MCF 10A (cell line): ENCODE measurements around the gene ALKBH3. TPM values are rescaled to one million over a fixed set of nuclear protein-coding genes. Genes with fewer than 3 reads are reported as not detected.

Experiments used
- BruUV-seq: library from RNA; stranded (reverse); fragments of 400-500 nt; replicated peaks from 2 replicates; lab custom pipeline; 2021; lab: Mats Ljungman, UMichigan
- CTCF ChIA-PET: fragments of 300-600 bp; sonication (Branson Sonifier 250); formaldehyde crosslinking; extraction: SDS; loops from one replicate; lab custom pipeline; 2021; ENCODE audit warnings: antibody characterized with exemption, inconsistent platforms; lab: Yijun Ruan, JAX
- POLR2A ChIA-PET: fragments of 300-600, 350-650 bp; sonication (Branson Sonifier 250); formaldehyde crosslinking; extraction: SDS; loops from one replicate; lab custom pipeline; 2020; ENCODE audit warnings: antibody characterized with exemption, inconsistent platforms; lab: Yijun Ruan, JAX
- DNase-seq: peaks from one replicate; pipeline ENCODE4 v3.0.0-alpha.2; 2018; ENCODE audit not compliant: unreplicated experiment
- H3K27ac Mint-ChIP-seq: one replicate; pipeline ENCODE4 v1.8.0; 2022; ENCODE audit warnings: mild to moderate bottlenecking, low read depth, mixed read lengths; ENCODE audit not compliant: unreplicated experiment
- H3K27me3 Mint-ChIP-seq: one replicate; pipeline ENCODE4 v1.8.0; 2022; ENCODE audit warnings: mixed read lengths; ENCODE audit not compliant: insufficient read depth, unreplicated experiment
- H3K36me3 Mint-ChIP-seq: one replicate; pipeline ENCODE4 v1.8.0; 2022; ENCODE audit warnings: mild to moderate bottlenecking, moderate library complexity, mixed read lengths; ENCODE audit not compliant: insufficient read depth, unreplicated experiment
- H3K4me1 Mint-ChIP-seq: one replicate; pipeline ENCODE4 v1.8.0; 2022; ENCODE audit warnings: mixed read lengths; ENCODE audit not compliant: insufficient read depth, unreplicated experiment
- H3K4me3 Mint-ChIP-seq: one replicate; pipeline ENCODE4 v1.8.0; 2022; ENCODE audit warnings: mild to moderate bottlenecking, moderate library complexity, mixed read lengths; ENCODE audit not compliant: unreplicated experiment
- H3K9me3 Mint-ChIP-seq: one replicate; pipeline ENCODE4 v1.8.0; 2022; ENCODE audit warnings: mixed read lengths; ENCODE audit not compliant: unreplicated experiment
- intact Hi-C: fragments of 100-400 bp; cut with micrococcal nuclease; formaldehyde crosslinking; loops from 2 replicates; pipeline ENCODE4 v1.14.1; 2022
- total RNA-seq: library from RNA; stranded (reverse); gene quantifications from 2 replicates; pipeline ENCODE4 v1.2.3, GENCODE V29; 2022
- TF ChIP-seq, protein P1 (sequence below): fragments of 200-600 bp; IDR thresholded peaks from one replicate; pipeline ENCODE4 v1.8.0; 2022; ENCODE audit warnings: antibody characterized with exemption, mild to moderate bottlenecking; ENCODE audit not compliant: unreplicated experiment

ALKBH3 gene
- total RNA-seq, 1 experiment from 2014 or later = 76.2 TPM

DNA sequence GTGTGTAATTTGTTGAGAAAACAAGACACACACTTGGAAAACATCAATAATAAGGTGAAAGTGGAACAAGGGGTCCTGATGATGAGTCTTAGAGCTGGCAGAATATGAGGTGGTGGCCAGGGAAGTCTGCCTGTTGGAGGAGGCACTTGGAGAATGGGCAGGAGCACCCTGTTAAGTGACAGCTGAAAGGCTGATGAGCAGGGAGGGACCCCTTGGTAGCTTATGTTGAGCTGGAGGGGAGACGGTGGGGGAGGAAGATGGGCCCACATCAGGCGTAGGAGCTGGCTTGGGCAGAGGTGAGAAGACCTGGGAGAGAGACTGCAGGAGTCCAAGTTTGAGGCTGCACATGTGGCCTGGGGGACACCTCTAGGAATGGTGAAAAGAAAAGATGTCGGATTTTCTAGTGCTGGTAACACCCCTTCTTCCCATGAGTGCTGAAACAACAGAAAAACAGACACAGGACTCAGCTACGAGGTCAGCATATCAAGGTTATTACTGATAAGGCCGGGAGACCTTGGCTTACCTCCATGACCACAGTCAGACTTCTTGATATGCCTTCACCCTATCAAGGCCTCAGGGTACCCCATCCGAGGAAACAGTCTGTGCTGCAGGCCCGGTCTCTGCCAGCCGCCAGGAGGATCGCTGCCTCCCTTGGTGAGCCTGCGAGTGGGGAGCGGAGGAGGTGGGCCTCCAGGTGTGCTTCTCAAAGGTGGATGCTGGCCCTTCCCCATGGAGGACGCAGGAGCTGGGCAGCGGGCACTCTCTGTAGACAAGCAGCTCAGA, 47.5 kb downstream of the ALKBH3 start:
- Mint-ChIP-seq H3K4me1 (no peaks in the 10 kb centered on the region), H3K27me3 (no peaks in the 10 kb centered on the region), H3K36me3 (no peaks in the 10 kb centered on the region), H3K27ac (no peak overlapping the region), H3K4me3 (no peak overlapping the region), H3K9me3 (no peaks in the 10 kb centered on the region)
- TF ChIP-seq, protein P1, sequence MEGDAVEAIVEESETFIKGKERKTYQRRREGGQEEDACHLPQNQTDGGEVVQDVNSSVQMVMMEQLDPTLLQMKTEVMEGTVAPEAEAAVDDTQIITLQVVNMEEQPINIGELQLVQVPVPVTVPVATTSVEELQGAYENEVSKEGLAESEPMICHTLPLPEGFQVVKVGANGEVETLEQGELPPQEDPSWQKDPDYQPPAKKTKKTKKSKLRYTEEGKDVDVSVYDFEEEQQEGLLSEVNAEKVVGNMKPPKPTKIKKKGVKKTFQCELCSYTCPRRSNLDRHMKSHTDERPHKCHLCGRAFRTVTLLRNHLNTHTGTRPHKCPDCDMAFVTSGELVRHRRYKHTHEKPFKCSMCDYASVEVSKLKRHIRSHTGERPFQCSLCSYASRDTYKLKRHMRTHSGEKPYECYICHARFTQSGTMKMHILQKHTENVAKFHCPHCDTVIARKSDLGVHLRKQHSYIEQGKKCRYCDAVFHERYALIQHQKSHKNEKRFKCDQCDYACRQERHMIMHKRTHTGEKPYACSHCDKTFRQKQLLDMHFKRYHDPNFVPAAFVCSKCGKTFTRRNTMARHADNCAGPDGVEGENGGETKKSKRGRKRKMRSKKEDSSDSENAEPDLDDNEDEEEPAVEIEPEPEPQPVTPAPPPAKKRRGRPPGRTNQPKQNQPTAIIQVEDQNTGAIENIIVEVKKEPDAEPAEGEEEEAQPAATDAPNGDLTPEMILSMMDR = no peak
- no peak for DNase-seq
- intact Hi-C loops = no loop called here
- BruUV-seq = no TSS peak
- CTCF ChIA-PET = interaction anchor here (0.5 to 1.6 kb wide), 4 partner anchors 9 to 37 kb away, joined by 3 to 6 read pairs (median 4); no protein-coding TSS in a partner anchor
- POLR2A ChIA-PET = interaction anchor here (0.9 to 1.2 kb wide), 2 partner anchors 8 to 13 kb away, joined by 3 read pairs; no protein-coding TSS in a partner anchor

DNA sequence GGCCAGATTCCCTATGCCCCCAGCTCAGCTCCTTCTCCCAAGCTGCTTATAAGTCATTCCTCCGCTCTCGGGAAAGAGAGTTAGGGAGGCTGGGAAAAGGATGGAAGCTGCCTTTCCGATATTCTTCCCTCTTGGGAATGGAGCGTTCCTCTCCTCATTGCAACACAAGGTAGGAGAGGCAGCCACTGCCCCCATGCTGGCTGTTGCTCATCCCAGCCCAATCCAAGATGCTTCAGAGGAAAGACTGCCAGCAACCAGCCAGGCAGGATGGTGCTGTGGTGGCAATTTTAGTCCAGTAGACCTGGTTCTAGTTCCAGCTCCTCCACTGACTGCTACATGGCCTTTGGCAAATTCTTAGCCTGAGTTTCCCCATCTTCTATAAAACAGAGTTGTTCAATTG, 48.1 kb downstream of the ALKBH3 start:
- Mint-ChIP-seq H3K4me3 (no peak overlapping the region), H3K27ac (no peak overlapping the region), H3K27me3 (no peaks in the 10 kb centered on the region), H3K9me3 (no peaks in the 10 kb centered on the region), H3K4me1 (peaks cover under 1% of the 10 kb centered on the region), H3K36me3 (no peaks in the 10 kb centered on the region)
- ChIA-PET POLR2A (interaction anchor here (0.9 to 1.2 kb wide), 2 partner anchors 9 to 13 kb away, joined by 3 read pairs; no protein-coding TSS in a partner anchor), CTCF (interaction anchor here (0.5 to 1.6 kb wide), 4 partner anchors 8 to 38 kb away, joined by 3 to 6 read pairs (median 4); no protein-coding TSS in a partner anchor)
- no TSS peak for BruUV-seq
- TF ChIP-seq, protein P1 = no peak
- no peak for DNase-seq
- intact Hi-C loops = no loop called here

DNA sequence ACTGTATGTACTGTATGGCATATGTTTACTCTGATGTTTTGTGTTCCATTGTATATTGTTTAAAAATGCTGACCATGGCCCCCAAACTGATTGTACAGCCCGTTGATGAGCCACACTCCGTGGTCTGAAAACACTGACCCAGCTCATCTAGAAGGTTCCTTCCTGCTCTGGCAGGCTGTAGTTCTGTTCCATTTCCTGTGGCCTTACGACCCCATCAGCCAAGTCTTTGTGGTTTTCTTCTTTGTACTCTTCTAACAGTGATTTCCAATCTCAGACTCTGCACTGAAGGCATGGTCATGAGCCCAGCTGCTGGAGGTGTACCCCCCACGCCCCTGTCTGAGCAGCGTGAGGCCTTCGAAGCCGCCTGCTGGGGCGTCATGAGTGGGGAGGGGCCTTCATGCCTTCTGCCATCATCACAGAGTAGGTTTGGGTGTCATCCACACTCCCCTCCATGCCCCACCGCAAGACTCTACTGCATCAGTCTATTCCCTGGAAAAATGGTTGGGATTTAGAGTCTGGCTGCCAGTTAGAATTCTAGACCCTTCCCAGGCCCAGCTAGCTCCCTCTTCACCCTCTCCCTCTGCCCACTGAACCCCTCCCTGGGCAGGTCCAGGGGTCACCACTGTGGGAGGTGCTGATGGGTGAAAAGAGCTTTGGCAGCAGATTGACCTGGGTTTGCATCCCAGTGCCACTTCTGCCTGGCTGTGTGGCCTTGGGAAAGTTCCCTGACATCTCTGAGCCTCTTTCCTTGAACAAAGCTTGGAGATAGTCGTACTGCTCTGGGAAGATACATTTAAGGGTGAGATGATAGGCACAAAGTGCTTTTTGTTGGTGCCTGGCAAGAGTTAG, 50.5 kb downstream of the ALKBH3 start:
- intact Hi-C loops = no loop called here

More for the DNA sequence above, 50.5 kb downstream of the ALKBH3 start:
- Mint-ChIP-seq H3K27ac (no peak overlapping the region), H3K4me1 (peaks cover 6% of the 10 kb centered on the region), H3K4me3 (no peak overlapping the region), H3K27me3 (no peaks in the 10 kb centered on the region), H3K36me3 (no peaks in the 10 kb centered on the region), H3K9me3 (no peaks in the 10 kb centered on the region)
- TF ChIP-seq, protein P1 = no peak
- POLR2A ChIA-PET = interaction anchor here (0.6 kb wide), 1 partner anchor 115 kb away, joined by 3 read pairs; no protein-coding TSS in a partner anchor
- no peak for DNase-seq
- no TSS peak for BruUV-seq
- CTCF ChIA-PET = interaction anchor here (0.6 to 1.6 kb wide), 4 partner anchors 14 to 105 kb away, joined by 3 to 8 read pairs (median 4); no protein-coding TSS in a partner anchor
